NB4 (cell line): ENCODE measurements around the gene CREB3L2.

Source experiments
- DNase-seq: peaks from one replicate; pipeline ENCODE4 v3.0.0; 2010; ENCODE audit warnings: low read depth
- H3K4me3 ChIP-seq: one replicate; pipeline ENCODE4 v1.5.1; 2011; ENCODE audit warnings: mild to moderate bottlenecking, low read depth, low read length, moderate library complexity
- MYC ChIP-seq: IDR thresholded peaks from 2 replicates; pipeline ENCODE4 v1.6.1; 2011; ENCODE audit warnings: low read depth, low read length
- POLR2A ChIP-seq: IDR thresholded peaks from 2 replicates; pipeline ENCODE4 v1.6.1; 2011; ENCODE audit warnings: mild to moderate bottlenecking; ENCODE audit not compliant: insufficient read length; ENCODE audit errors: extremely low read depth
- TF ChIP-seq, protein P1 (sequence below): IDR thresholded peaks from one replicate; pipeline ENCODE4 v1.5.1; 2012; ENCODE audit warnings: low read depth, low read length
- TF ChIP-seq, protein P2 (sequence below): IDR thresholded peaks from 2 replicates; pipeline ENCODE4 v1.6.1; 2011; ENCODE audit warnings: low read depth, low read length

CREB3L2 gene

DNA sequence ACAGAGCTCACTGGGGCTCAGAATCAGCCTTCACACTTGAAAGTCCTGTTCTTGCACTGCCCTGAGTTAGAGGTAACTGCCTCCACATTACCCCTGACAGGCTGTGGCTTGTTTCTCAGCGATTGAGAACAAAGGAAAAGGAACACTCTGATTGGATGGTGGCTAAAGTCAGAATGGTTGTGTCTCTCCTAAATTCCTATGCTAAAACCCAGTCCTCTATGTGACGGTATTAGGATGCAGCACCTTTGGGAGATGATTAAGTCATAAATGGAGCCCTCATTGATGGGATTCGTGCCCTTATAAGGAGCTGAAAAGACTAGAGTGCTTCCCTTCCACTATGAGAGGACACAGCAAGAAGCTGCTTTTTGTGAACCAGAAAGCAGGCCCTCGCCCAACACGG, 116.2 kb downstream of the CREB3L2 start:
- DNase-seq: no peak
- TF ChIP-seq, protein P1, sequence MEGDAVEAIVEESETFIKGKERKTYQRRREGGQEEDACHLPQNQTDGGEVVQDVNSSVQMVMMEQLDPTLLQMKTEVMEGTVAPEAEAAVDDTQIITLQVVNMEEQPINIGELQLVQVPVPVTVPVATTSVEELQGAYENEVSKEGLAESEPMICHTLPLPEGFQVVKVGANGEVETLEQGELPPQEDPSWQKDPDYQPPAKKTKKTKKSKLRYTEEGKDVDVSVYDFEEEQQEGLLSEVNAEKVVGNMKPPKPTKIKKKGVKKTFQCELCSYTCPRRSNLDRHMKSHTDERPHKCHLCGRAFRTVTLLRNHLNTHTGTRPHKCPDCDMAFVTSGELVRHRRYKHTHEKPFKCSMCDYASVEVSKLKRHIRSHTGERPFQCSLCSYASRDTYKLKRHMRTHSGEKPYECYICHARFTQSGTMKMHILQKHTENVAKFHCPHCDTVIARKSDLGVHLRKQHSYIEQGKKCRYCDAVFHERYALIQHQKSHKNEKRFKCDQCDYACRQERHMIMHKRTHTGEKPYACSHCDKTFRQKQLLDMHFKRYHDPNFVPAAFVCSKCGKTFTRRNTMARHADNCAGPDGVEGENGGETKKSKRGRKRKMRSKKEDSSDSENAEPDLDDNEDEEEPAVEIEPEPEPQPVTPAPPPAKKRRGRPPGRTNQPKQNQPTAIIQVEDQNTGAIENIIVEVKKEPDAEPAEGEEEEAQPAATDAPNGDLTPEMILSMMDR: no peak
- TF ChIP-seq, protein P2, sequence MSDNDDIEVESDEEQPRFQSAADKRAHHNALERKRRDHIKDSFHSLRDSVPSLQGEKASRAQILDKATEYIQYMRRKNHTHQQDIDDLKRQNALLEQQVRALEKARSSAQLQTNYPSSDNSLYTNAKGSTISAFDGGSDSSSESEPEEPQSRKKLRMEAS: no peak
- TF ChIP-seq POLR2A (no peak), MYC (no peak)

DNA sequence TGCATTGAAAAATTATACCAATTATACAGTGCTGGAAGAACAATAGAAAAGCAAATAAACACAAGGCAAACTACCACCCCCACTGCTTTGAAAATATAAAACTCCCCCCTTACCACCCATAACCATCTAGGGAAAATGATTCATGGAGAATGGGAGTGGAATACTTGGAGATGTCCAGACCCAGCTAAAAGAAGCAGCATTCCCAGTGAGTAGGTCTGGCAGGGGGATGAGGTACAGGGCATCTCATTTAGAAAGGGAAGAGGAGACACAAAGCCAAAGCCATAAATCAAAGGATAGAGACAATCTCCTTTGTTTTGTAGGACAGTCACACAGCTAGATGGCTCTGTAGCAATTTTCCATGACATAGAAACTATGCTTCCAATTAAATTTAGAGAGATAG, 119.1 kb downstream of the CREB3L2 start:
- no peak for DNase-seq
- no peak for TF ChIP-seq MYC
- TF ChIP-seq, protein P2: no peak
- TF ChIP-seq POLR2A: no peak
- TF ChIP-seq, protein P1: no peak
- no peak overlapping the region for H3K4me3 ChIP-seq

More for the DNA sequence above, 116.2 kb downstream of the CREB3L2 start:
- no peak overlapping the region for H3K4me3 ChIP-seq

DNA sequence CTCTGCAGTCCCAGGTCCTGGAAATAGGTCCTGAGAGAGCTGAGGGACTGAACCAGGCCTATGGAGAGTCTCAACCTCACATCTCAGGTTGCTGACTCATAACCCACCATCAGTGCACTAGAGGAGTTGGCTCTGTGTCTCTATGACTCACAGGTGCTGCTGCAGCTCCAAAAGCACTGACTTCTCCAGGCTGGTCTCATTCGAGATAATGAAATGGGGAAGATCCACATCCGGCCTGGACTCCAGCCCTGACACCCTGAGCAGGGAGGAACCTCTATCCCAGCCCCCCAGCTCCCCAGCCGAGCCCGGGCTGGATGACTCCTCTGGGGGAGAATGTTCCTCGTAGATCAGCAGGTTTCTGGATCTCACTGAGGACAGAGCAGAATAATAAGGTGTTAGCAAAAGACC, 119.6 kb downstream of the CREB3L2 start:
- peak; percentile 70 for DNase-seq
- no peak overlapping the region for H3K4me3 ChIP-seq
- TF ChIP-seq, protein P2: no peak
- TF ChIP-seq MYC: no peak
- no peak for TF ChIP-seq POLR2A
- TF ChIP-seq, protein P1: no peak

DNA sequence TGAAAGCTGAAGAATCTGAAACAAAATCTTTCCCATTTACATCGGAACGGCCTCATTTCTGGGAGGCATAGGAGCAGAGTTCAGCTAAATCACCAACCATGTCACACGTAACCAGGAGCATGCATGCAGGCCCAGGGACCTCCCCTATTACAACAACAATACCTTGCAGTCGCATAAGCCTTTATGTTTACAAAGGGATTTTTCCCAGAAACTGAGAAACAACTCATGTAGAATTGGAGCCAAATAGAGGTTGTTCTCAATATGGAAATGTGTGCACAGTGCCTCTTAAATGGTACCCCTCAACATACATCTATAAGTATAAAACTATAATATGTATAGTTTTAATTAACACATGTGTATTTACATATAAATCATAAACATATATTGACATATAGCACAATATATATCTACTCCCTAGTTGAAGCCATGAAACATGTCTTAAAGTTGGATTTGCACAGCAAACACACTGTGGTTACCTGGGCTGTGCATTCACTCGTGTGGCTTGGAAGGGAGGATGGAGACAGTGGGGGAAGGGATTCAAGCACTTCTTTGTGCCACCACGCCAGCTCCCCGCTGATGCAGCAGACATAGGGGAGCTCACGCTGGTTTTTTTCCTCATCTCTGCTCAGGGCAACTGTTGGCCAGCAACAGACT, 120.2 kb downstream of the CREB3L2 start:
- DNase-seq: no peak
- H3K4me3 ChIP-seq: no peak overlapping the region
- TF ChIP-seq, protein P1: no peak
- no peak for TF ChIP-seq POLR2A
- TF ChIP-seq, protein P2: no peak
- TF ChIP-seq MYC: no peak

DNA sequence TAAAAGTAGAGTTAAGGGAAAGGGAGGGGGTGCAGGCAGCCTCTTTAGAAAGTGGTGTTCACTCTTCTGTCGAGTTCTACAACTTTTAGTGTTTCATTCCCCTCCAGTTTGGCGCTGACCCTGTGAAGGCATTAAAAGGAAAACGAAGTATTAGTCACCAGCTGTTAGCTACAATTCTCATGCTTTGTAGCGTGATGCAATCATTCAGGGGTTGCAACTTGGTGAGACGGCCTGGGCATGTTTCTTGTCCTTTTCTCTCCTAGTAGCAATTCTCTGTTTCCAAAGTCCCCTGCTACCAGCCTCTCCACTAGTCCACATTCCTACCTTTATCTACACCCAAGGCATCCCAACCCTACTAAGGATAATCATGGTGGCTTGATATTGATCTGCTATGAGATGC, 121.5 kb downstream of the CREB3L2 start:
- DNase-seq: peak; percentile 58
- no peak overlapping the region for H3K4me3 ChIP-seq
- TF ChIP-seq POLR2A (no peak), MYC (no peak)
- TF ChIP-seq, protein P1: no peak
- TF ChIP-seq, protein P2: no peak
